Inflammatory macrophage (primary cell): ENCODE data around the gene FOXL3.

Experiments used
- DNase-seq, 2 donors: peaks; one replicate each; pipeline ENCODE4 v3.0.0-alpha.2; 2020 to 2022

Gene FOXL3

GRCh38 chr7:268991-269390 lies 21.0 kb upstream of the FOXL3 start:
- DNase-seq: no peak

GRCh38 chr7:269721-270120 lies 20.2 kb upstream of the FOXL3 start:
- no peak for DNase-seq

- no peak for DNase-seq
These were observed 19.5 kb upstream of the FOXL3 start for GRCh38 chr7:270351-270983.

GRCh38 chr7:271266-272107 lies 18.5 kb upstream of the FOXL3 start:
- no peak for DNase-seq

GRCh38 chr7:272108-272615 lies 17.8 kb upstream of the FOXL3 start:
- no peak for DNase-seq

GRCh38 chr7:272631-273030 lies 17.3 kb upstream of the FOXL3 start:
- DNase-seq: no peak

GRCh38 chr7:273327-273726 lies 16.6 kb upstream of the FOXL3 start:
- no peak for DNase-seq

GRCh38 chr7:274266-274665 lies 15.7 kb upstream of the FOXL3 start:
- DNase-seq: no peak

GRCh38 chr7:276230-276835 lies 13.6 kb upstream of the FOXL3 start:
- no peak for DNase-seq

GRCh38 chr7:277228-277627 lies 12.7 kb upstream of the FOXL3 start:
- no peak for DNase-seq

GRCh38 chr7:278081-278480 lies 11.9 kb upstream of the FOXL3 start:
- DNase-seq: no peak

- DNase-seq: no peak
These were observed 10.1 kb upstream of the FOXL3 start for GRCh38 chr7:279821-280220.

GRCh38 chr7:280461-280860 lies 9.5 kb upstream of the FOXL3 start:
- no peak for DNase-seq

GRCh38 chr7:281637-282036 lies 8.3 kb upstream of the FOXL3 start:
- DNase-seq: no peak

- no peak for DNase-seq
These were observed 7.3 kb upstream of the FOXL3 start for GRCh38 chr7:282621-283020.

- no peak for DNase-seq
These were observed 4.9 kb upstream of the FOXL3 start for GRCh38 chr7:284762-285722.

GRCh38 chr7:285731-286130 lies 4.2 kb upstream of the FOXL3 start:
- no peak for DNase-seq

GRCh38 chr7:286266-286665 lies 3.7 kb upstream of the FOXL3 start:
- no peak for DNase-seq

- DNase-seq: no peak
These were observed 1.3 kb upstream of the FOXL3 start for GRCh38 chr7:288671-289101.

GRCh38 chr7:289209-289755 lies 688 bp upstream of the FOXL3 start:
- no peak for DNase-seq

GRCh38 chr7:290554-291372 lies 793 bp downstream of the FOXL3 start:
- DNase-seq: no peak
